Subcutaneous adipose tissue (tissue), 4 donors: ENCODE data around the gene BRMS1. TPM values are rescaled to one million over a fixed set of nuclear protein-coding genes. Genes with fewer than 3 reads are reported as not detected.

Experiments used
- total RNA-seq, 4 donors: library from RNA; depleted of rRNA; stranded (reverse); fragments of >200 nt; gene quantifications; one replicate each; pipeline ENCODE4 v1.1.0, GENCODE V29; 2016
- TF ChIP-seq, protein P1 (sequence below): fragments of 450-650 bp; IDR thresholded peaks from one replicate; pipeline ENCODE4 v1.5.1; 2016; ENCODE audit warnings: low read depth, mild to moderate bottlenecking, control low read depth, antibody characterized with exemption, moderate library complexity

BRMS1 gene
- total RNA-seq, 4 donors from 2014 or later = 20.5 to 47.1 (median 34.7) TPM

DNA sequence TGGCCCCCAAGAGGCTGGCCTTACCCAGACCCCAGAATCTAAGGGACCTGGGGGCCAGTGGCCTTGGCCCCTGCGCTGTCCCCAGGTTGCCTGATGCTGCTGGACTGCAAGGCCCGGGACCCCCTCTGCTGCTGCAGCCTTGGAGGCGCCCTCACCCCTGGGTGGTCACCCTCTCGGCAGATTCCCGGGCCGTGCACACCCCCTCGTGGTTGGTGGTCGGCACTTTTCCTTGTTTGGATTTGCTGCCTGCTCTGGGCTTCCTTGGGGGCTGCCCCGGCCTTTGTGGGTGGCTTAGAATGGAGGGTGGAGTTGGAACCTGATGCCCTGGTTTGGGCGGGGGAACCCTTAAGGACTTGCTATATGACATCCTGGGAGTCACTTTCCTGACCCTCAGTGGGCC lies 14.0 kb downstream of the BRMS1 start:
- TF ChIP-seq, protein P1, sequence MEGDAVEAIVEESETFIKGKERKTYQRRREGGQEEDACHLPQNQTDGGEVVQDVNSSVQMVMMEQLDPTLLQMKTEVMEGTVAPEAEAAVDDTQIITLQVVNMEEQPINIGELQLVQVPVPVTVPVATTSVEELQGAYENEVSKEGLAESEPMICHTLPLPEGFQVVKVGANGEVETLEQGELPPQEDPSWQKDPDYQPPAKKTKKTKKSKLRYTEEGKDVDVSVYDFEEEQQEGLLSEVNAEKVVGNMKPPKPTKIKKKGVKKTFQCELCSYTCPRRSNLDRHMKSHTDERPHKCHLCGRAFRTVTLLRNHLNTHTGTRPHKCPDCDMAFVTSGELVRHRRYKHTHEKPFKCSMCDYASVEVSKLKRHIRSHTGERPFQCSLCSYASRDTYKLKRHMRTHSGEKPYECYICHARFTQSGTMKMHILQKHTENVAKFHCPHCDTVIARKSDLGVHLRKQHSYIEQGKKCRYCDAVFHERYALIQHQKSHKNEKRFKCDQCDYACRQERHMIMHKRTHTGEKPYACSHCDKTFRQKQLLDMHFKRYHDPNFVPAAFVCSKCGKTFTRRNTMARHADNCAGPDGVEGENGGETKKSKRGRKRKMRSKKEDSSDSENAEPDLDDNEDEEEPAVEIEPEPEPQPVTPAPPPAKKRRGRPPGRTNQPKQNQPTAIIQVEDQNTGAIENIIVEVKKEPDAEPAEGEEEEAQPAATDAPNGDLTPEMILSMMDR = no peak

DNA sequence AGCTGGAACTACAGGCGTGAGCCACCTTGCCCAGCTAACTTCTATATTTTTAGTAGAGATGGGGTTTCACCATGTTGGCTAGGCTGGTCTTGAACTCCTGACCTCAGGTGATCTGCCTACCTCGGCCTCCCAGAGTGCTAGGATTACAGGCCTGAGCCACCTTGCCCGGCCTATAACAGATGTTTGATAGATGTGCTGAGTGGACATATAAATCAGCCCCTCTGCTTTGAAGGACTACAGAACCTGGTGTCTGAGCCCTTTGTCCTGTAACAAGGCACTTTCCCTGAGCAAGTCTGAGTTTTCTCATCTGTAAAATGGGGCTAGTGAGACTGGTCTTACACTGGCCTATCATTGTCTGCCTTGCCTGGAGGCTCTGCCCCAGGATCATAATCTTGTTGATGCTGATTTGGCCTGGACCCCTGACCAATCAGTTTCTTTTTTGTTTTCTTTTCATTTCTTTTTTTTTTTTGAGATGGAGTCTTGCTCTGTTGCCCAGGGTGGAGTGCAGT lies 15.7 kb downstream of the BRMS1 start:
- TF ChIP-seq, protein P1 = no peak

DNA sequence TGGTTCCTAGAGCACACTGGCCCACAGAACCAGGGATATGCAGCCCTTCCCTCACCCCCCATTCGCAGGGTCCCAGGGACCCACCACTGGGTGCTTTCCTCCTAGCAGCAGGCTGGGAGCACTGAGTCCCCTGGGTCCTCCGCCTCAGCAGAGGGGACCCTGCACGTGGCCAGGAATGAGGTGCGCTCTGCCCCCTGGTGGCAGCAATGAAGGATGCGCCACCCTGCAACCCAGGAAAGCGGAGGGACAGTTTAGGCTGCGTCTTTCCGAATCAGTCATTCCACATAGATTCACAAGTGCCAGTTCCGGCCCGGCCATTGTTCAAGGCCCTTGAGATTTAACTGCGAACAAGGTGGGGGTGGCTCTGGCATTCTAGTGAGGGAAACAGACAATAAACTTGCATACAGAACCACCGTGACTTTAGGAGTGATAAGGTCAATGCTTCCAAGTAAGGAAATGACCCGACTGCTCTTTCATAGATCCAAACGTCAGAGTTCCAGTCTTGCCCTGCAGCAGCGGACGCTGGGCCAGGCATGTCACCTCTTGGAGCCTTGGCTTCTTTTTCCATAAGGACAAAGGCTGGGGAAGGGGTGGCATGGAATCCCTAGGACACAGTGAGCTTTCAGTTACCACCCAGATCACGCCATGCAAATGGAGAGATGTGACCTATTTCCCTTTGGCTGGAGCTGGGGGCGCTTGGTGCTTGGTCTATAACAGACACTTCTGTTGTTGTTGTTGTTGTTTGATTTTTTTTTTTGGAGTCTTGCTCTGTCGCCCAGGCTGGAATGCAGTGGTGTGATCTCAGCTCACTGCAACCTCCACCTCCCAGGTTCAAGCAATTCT lies 16.4 kb downstream of the BRMS1 start:
- TF ChIP-seq, protein P1 = no peak

DNA sequence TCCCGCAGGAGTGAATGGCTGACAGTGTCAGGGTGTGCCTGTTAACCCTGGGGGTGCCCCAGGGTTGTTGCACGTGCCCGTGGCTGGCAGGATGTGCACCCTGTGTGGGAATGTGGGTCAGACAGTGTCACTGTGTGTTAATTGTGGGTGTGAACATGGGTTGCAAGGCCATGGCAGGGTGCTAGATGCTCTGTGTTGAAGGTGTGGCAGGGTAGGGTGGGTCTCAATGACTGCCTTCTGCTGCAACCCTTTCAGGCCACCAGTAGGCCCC lies 16.9 kb downstream of the BRMS1 start:
- TF ChIP-seq, protein P1 = no peak

DNA sequence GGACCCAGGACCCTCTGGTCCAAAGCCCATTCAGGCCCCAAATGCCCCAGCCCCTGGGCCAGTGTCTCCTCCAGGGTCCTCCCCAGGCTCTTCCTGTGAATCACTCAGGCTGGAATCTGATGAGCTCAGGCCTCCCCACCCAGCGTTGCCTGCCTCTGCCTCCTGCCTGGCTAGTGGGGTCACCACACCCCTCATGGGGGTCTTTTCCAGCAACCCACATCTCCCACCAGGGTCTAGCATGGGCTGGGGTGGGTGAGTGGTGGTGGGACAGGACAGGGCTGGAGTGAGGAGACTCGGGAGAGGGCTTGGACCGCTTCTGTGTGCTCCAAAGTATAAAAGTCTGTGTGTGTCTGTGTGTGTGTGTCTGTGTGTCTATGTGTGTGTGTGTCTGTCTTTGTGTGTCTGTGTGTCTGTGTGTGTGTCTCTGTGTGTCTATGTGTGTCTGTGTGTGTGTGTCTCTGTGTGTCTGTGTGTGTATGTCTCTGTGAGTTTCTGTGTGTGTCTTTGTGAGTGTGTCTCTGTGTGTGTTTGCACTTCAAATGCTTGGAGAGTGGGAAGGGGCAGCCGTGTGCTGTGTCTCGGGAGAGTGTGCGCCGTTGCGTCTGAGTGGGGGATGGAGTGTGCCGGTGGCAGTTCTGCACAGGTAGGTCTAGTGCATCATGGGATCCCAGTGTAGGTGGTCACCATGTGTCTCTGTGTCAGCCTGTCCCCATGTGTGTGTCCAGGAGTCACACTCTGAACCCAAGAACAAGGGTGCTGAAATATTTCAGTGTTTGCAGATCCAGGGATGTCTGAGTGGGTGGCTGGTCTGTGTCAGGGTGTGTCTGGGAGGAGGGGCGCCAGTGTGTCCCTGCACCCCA lies 17.5 kb downstream of the BRMS1 start:
- TF ChIP-seq, protein P1 = no peak

DNA sequence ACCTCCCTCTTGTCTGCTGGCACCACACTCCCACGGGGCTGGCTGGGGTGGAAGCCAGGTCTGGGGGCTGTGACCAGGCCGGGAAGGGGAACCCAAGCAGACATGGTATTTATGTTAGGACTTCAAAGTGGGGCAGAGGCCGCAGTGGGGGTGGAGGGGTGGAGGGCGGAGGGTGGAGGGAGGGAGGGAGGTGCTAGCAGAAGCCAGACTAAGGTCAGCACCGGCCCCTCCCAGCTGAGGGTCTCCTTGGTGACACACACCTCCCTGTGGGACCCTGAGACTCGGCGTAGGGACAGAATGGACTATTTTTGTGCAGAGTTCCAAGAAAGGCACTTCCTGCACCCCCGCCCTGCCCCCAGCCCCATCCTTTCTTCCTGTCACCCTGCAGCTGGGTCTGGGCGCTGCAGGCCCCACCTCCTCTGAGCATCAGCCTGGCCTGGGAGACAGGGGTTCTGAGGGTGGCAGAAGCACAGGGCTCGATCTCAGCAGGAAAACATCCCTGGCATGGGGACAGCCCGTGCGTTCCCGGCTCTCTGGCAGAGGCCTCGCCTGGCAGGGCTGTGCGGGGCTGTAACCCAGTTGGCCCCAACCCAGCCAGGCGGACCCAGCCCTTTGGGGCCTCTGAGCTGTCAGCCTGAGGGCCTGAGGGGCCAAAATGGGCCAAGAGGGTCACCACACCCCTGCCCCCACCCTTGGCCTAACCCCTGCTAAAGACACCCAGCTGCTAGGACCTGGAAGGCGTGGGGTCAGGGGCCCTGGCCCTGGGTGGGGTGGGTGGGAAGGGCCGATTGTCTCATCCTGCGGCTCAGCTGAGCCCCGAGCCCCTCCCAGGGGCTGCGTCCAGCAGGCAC lies 18.4 kb downstream of the BRMS1 start:
- TF ChIP-seq, protein P1 = no peak
